HCT116 (cell line): ENCODE measurements around the gene NEMP2.

Experiments
- EZH2phosphoT487 ChIP-seq: fragments of 200-600 bp; IDR thresholded peaks from 2 replicates; pipeline ENCODE4 v1.6.1; 2018; ENCODE audit warnings: antibody characterized with exemption, borderline replicate concordance
- POLR2A ChIP-seq: IDR thresholded peaks from 2 replicates; pipeline ENCODE4 v1.7.0; 2011; ENCODE audit warnings: borderline replicate concordance; ENCODE audit not compliant: insufficient read depth, insufficient read length; ENCODE audit errors: extremely low read depth
- SIN3A ChIP-seq: IDR thresholded peaks from 2 replicates; pipeline ENCODE4 v1.6.1; 2012; ENCODE audit warnings: low read depth
- TF ChIP-seq, protein P1 (sequence below), 3 experiments: fragments of 200-600 bp in 1 of 3; sonication (generic) in 1 of 3; IDR thresholded peaks in 2 of 3; conservative IDR thresholded peaks in 1 of 3; 2 replicates each; pipeline ENCODE4 v1.5.1; 2012 to 2017; ENCODE audit warnings: low read depth in 2 of 3, low read length in 2 of 3, antibody characterized with exemption in 1 of 3, borderline replicate concordance in 1 of 3, control low read depth in 1 of 3, mild to moderate bottlenecking in 1 of 3, mixed read lengths in 1 of 3, mixed run types in 1 of 3, moderate library complexity in 1 of 3; ENCODE audit not compliant: insufficient read depth in 1 of 3

DNA sequence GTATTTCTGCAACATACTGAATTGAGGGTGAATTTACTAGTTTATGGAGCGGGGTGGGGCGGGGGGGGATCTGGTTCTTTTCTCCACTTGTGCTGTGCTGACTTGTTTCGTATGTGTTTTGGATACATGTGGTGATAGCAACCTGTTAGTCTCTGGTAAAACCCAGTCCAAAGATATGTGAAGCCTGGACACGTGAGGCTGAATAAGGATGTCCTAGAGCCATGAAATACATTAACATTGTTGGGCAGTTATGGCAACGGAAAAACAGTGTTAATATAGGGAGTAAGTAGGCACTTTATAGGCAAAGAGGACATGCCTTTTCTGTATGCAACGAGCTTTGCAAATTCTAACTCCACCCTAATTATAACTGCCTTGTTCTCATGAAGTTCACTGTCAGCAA is 42.1 kb upstream of the NEMP2 start:
- TF ChIP-seq SIN3A = no peak
- no peak for TF ChIP-seq EZH2phosphoT487
- TF ChIP-seq, protein P1, sequence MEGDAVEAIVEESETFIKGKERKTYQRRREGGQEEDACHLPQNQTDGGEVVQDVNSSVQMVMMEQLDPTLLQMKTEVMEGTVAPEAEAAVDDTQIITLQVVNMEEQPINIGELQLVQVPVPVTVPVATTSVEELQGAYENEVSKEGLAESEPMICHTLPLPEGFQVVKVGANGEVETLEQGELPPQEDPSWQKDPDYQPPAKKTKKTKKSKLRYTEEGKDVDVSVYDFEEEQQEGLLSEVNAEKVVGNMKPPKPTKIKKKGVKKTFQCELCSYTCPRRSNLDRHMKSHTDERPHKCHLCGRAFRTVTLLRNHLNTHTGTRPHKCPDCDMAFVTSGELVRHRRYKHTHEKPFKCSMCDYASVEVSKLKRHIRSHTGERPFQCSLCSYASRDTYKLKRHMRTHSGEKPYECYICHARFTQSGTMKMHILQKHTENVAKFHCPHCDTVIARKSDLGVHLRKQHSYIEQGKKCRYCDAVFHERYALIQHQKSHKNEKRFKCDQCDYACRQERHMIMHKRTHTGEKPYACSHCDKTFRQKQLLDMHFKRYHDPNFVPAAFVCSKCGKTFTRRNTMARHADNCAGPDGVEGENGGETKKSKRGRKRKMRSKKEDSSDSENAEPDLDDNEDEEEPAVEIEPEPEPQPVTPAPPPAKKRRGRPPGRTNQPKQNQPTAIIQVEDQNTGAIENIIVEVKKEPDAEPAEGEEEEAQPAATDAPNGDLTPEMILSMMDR (IDR thresholded peaks at IDR 0.05 in 2 of 3, conservative IDR thresholded peaks at IDR 0.05 in 1 of 3; ENCODE audit: borderline replicate concordance in 1 of 3, insufficient read depth in 1 of 3, low read depth in 2 of 3, low read length in 2 of 3) = no peak
- TF ChIP-seq POLR2A = no peak
